Measurements from ENCODE around the gene THAP7.

- TF ChIP-seq CTCF (IDR thresholded peaks at IDR 0.05) (peak; percentile 53), EZH2 (IDR thresholded peaks at IDR 0.05; ENCODE audit: borderline replicate concordance, insufficient read depth, low read depth, low read length, poor library complexity, severe bottlenecking) (no peak)
Observed at GRCh38 chr22:21020802-21021429, 19.0 kb upstream of the THAP7 start.
